Measurements from ENCODE around the gene CTSL.

Gene CTSL

DNA sequence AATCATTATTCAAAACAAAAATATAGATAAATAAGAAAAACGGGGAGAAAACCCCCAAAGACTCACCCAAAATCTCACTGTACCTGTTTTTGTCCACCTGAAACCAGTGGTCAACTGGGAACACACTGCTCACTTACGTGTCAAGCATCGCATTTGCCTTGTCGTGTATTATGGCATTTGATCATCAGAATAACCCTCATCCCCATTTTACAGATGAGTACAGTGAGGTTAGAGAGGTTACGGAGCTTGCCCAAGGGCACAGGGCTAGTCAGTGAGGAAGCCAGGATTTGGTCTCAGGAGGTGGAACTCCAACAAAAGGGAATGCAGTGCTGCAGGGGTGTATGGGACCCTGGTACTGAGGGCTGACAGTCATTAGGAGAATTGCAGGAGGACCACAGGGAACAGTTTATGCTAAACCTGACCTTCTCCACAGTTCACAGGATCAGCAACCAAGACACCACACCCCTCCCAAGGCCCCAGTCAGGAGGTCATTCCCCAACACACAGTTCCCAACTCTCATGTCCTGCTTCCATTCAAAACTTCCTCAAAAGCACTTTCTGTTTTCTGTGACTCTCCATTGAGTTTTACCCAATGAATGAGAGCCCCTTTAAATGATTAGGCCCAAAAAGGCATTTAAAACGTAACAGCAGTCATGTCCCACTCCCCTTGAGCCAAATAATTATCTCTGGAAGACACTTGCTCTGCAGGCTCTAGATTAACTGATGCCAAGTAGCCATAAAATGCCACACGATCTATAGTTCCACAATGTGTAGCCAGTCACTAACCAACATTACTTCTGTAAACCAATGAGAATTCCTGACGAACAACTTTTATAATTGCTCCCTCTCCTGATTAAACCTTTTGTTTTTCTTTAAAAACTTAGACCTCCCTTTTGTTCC, 50.8 kb downstream of the CTSL start:
- Histone ChIP-seq H3K27ac (ENCODE audit: extremely low read depth, low read depth, low read length) (no peak overlapping the region), H3K9me3 (ENCODE audit: control insufficient read depth, insufficient read depth, low read depth, low read length) (no peaks in the 10 kb centered on the region), H3K4me3 (ENCODE audit: low read depth, low read length) (no peak overlapping the region), H3K4me1 (ENCODE audit: control insufficient read depth, insufficient read depth, low read length) (no peaks in the 10 kb centered on the region), H3K36me3 (ENCODE audit: control insufficient read depth in 2 of 2, insufficient read depth in 1 of 2, low read length in 2 of 2) (no peaks in the 10 kb centered on the region)
- CTCF ChIA-PET, result no interaction called here
- TF ChIP-seq, protein P1, sequence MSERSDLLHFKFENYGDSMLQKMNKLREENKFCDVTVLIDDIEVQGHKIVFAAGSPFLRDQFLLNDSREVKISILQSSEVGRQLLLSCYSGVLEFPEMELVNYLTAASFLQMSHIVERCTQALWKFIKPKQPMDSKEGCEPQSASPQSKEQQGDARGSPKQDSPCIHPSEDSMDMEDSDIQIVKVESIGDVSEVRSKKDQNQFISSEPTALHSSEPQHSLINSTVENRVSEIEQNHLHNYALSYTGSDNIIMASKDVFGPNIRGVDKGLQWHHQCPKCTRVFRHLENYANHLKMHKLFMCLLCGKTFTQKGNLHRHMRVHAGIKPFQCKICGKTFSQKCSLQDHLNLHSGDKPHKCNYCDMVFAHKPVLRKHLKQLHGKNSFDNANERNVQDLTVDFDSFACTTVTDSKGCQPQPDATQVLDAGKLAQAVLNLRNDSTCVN (tag by site-specific recombination; optimal IDR thresholded peaks at IDR 0.05), result no peak
- no peak for TF ChIP-seq REPIN1 (tag by site-specific recombination; IDR thresholded peaks at IDR 0.05; ENCODE audit: low read depth)
- no peak for TF ChIP-seq ZNF776 (tag by site-specific recombination; IDR thresholded peaks at IDR 0.05; ENCODE audit: borderline replicate concordance)
- no peak for TF ChIP-seq ZNF2 (tag by site-specific recombination; IDR thresholded peaks at IDR 0.05)
- no peak for TF ChIP-seq GFI1B (tag by site-specific recombination; IDR thresholded peaks at IDR 0.05)
- TF ChIP-seq ZNF292 (tag by site-specific recombination; IDR thresholded peaks at IDR 0.05; ENCODE audit: borderline replicate concordance, low read depth), result no peak
- TF ChIP-seq ZNF221 (tag by site-specific recombination; IDR thresholded peaks at IDR 0.05; ENCODE audit: borderline replicate concordance), result no peak
- no peak for TF ChIP-seq ZNF777 (tag by site-specific recombination; IDR thresholded peaks at IDR 0.05; ENCODE audit: borderline replicate concordance)
- no peak for TF ChIP-seq ZNF768 (tag by site-specific recombination; IDR thresholded peaks at IDR 0.05)
- TF ChIP-seq ZNF529 (tag by site-specific recombination; IDR thresholded peaks at IDR 0.05; ENCODE audit: insufficient replicate concordance), result no peak
- POLR2A ChIA-PET, result no interaction called here

DNA sequence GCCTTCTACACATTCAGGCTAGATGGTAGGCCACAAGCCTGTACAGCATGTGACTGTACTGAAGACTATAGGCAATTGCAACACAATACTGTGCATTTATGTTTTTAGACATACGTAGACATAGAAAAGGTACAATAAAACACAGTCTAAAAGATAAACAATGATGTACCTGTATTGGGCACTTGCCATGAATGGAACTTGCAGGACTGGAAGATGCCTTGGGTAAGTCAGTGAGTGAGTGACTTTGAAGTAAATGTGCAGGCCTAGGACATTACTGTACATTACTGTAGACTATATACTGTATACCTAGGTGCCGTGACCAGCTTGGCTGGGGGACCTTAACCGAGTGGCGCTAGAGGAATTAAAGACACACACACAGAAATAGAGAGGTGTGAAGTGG, 53.1 kb downstream of the CTSL start:
- H3K36me3 ChIP-seq (ENCODE audit: control insufficient read depth in 2 of 2, insufficient read depth in 1 of 2, low read length in 2 of 2), result no peaks in the 10 kb centered on the region
- ChIA-PET POLR2A (no interaction called here), CTCF (no interaction called here)
- no peak overlapping the region for H3K4me3 ChIP-seq (ENCODE audit: low read depth, low read length)
- H3K9me3 ChIP-seq (ENCODE audit: control insufficient read depth, insufficient read depth, low read depth, low read length), result no peaks in the 10 kb centered on the region
- H3K4me1 ChIP-seq (ENCODE audit: control insufficient read depth, insufficient read depth, low read length), result no peaks in the 10 kb centered on the region
- no peak overlapping the region for H3K27ac ChIP-seq (ENCODE audit: extremely low read depth, low read depth, low read length)
- TF ChIP-seq ZNF501 (tag by site-specific recombination; IDR thresholded peaks at IDR 0.05) (no peak), ZBTB48 (tag by site-specific recombination; IDR thresholded peaks at IDR 0.05) (no peak), ZNF2 (tag by site-specific recombination; IDR thresholded peaks at IDR 0.05) (no peak), ZNF114 (tag by site-specific recombination; IDR thresholded peaks at IDR 0.05) (no peak), SP7 (tag by site-specific recombination; IDR thresholded peaks at IDR 0.05) (no peak), ZNF623 (tag by site-specific recombination; IDR thresholded peaks at IDR 0.05) (no peak), EGR2 (tag by site-specific recombination; IDR thresholded peaks at IDR 0.05; ENCODE audit: low read depth) (no peak), ZNF239 (tag by site-specific recombination; IDR thresholded peaks at IDR 0.05) (no peak), KLF7 (tag by site-specific recombination; IDR thresholded peaks at IDR 0.05; ENCODE audit: borderline replicate concordance) (no peak), ZNF169 (tag by site-specific recombination; IDR thresholded peaks at IDR 0.05) (no peak)
- TF ChIP-seq, protein P2, sequence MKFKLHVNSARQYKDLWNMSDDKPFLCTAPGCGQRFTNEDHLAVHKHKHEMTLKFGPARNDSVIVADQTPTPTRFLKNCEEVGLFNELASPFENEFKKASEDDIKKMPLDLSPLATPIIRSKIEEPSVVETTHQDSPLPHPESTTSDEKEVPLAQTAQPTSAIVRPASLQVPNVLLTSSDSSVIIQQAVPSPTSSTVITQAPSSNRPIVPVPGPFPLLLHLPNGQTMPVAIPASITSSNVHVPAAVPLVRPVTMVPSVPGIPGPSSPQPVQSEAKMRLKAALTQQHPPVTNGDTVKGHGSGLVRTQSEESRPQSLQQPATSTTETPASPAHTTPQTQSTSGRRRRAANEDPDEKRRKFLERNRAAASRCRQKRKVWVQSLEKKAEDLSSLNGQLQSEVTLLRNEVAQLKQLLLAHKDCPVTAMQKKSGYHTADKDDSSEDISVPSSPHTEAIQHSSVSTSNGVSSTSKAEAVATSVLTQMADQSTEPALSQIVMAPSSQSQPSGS (tag by site-specific recombination; IDR thresholded peaks at IDR 0.05; ENCODE audit: low read depth), result no peak
- TF ChIP-seq, protein P3, sequence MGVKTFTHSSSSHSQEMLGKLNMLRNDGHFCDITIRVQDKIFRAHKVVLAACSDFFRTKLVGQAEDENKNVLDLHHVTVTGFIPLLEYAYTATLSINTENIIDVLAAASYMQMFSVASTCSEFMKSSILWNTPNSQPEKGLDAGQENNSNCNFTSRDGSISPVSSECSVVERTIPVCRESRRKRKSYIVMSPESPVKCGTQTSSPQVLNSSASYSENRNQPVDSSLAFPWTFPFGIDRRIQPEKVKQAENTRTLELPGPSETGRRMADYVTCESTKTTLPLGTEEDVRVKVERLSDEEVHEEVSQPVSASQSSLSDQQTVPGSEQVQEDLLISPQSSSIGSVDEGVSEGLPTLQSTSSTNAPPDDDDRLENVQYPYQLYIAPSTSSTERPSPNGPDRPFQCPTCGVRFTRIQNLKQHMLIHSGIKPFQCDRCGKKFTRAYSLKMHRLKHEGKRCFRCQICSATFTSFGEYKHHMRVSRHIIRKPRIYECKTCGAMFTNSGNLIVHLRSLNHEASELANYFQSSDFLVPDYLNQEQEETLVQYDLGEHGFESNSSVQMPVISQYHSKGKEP (tag by site-specific recombination; IDR thresholded peaks at IDR 0.05), result no peak
- TF ChIP-seq, protein P4, sequence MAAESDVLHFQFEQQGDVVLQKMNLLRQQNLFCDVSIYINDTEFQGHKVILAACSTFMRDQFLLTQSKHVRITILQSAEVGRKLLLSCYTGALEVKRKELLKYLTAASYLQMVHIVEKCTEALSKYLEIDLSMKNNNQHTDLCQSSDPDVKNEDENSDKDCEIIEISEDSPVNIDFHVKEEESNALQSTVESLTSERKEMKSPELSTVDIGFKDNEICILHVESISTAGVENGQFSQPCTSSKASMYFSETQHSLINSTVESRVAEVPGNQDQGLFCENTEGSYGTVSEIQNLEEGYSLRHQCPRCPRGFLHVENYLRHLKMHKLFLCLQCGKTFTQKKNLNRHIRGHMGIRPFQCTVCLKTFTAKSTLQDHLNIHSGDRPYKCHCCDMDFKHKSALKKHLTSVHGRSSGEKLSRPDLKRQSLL (tag by site-specific recombination; IDR thresholded peaks at IDR 0.05), result no peak
- TF ChIP-seq, protein P5, sequence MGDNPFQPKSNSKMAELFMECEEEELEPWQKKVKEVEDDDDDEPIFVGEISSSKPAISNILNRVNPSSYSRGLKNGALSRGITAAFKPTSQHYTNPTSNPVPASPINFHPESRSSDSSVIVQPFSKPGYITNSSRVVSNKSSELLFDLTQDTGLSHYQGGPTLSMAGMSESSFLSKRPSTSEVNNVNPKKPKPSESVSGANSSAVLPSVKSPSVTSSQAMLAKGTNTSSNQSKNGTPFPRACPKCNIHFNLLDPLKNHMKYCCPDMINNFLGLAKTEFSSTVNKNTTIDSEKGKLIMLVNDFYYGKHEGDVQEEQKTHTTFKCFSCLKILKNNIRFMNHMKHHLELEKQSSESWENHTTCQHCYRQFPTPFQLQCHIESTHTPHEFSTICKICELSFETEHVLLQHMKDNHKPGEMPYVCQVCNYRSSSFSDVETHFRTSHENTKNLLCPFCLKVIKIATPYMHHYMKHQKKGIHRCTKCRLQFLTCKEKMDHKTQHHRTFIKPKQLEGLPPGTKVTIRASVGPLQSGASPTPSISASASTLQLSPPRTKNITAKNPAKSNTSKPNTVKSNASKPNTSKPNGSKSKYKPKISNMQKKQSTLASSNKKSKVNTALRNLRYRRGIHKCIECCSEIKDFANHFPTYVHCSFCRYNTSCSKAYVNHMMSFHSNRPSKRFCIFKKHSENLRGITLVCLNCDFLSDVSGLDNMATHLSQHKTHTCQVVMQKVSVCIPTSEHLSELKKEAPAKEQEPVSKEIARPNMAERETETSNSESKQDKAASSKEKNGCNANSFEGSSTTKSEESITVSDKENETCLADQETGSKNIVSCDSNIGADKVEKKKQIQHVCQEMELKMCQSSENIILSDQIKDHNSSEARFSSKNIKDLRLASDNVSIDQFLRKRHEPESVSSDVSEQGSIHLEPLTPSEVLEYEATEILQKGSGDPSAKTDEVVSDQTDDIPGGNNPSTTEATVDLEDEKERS (tag by site-specific recombination; IDR thresholded peaks at IDR 0.05), result no peak
